CD4-positive, CD25-positive, alpha-beta regulatory T cell (primary cell): ENCODE measurements around the gene PKD1L1. TPM values are rescaled to one million over a fixed set of nuclear protein-coding genes. Genes with fewer than 3 reads are reported as not detected.
A peak's percentile ranks its signal among the peaks of the same experiment; 100 is the strongest.

Experiments
- ATAC-seq, 2 donors: fragments of 150-1000 bp; cut with Tn5 transposase; one replicate each; pipeline ENCODE4 v1.10.0; 2021; ENCODE audit warnings: low read depth in 2 of 2, moderate number of reproducible peaks in 2 of 2, moderate library complexity in 1 of 2
- DNase-seq, 3 donors: peaks; one replicate each; pipeline versions ENCODE4 v3.0.0 to v3.0.0-alpha.2; 2012 to 2022; ENCODE audit warnings: mixed read lengths in 1 of 3
- H3K27ac ChIP-seq: one replicate; pipeline ENCODE4 v1.7.0; 2013; ENCODE audit warnings: mild to moderate bottlenecking, low read length; ENCODE audit not compliant: insufficient read depth, poor library complexity, severe bottlenecking
- H3K27me3 ChIP-seq: one replicate; pipeline ENCODE4 v1.7.0; 2013; ENCODE audit warnings: low read length; ENCODE audit not compliant: control insufficient read depth, insufficient read depth
- H3K36me3 ChIP-seq: one replicate; pipeline ENCODE4 v1.7.0; 2013; ENCODE audit warnings: mild to moderate bottlenecking, low read length, moderate library complexity; ENCODE audit not compliant: control insufficient read depth, insufficient read depth
- H3K4me1 ChIP-seq: 2 replicates; pipeline ENCODE4 v1.7.0; 2013; ENCODE audit warnings: mild to moderate bottlenecking, low read length; ENCODE audit not compliant: insufficient read depth, control insufficient read depth, poor library complexity, severe bottlenecking
- H3K4me3 ChIP-seq: one replicate; pipeline ENCODE4 v1.7.0; 2013; ENCODE audit warnings: low read depth, mild to moderate bottlenecking, low read length, moderate library complexity
- H3K9me3 ChIP-seq, 2 experiments: 1 replicate in 1 of 2; 2 replicates in 1 of 2; pipeline ENCODE4 v1.7.0; 2013; ENCODE audit warnings: low read length in 2 of 2, mild to moderate bottlenecking in 1 of 2, moderate library complexity in 1 of 2; ENCODE audit not compliant: control insufficient read depth in 2 of 2
- H3K27ac Mint-ChIP-seq, 3 donors: one replicate each; pipeline ENCODE4 v1.8.0; 2020 to 2022; ENCODE audit warnings: mild to moderate bottlenecking in 3 of 3, mixed read lengths in 3 of 3, moderate library complexity in 2 of 3
- H3K27me3 Mint-ChIP-seq: one replicate; pipeline ENCODE4 v1.8.0; 2022; ENCODE audit warnings: mild to moderate bottlenecking, mixed read lengths
- H3K36me3 Mint-ChIP-seq: one replicate; pipeline ENCODE4 v1.8.0; 2020; ENCODE audit warnings: mixed read lengths
- H3K4me1 Mint-ChIP-seq, 4 donors: one replicate each; pipeline ENCODE4 v1.8.0; 2020 to 2022; ENCODE audit warnings: mixed read lengths in 4 of 4, mild to moderate bottlenecking in 1 of 4
- H3K4me3 Mint-ChIP-seq, 4 donors: one replicate each; pipeline ENCODE4 v1.8.0; 2020 to 2022; ENCODE audit warnings: mild to moderate bottlenecking in 4 of 4, mixed read lengths in 4 of 4, moderate library complexity in 3 of 4
- H3K9me3 Mint-ChIP-seq, 7 donors: one replicate each; pipeline ENCODE4 v1.8.0; 2020 to 2022; ENCODE audit warnings: mixed read lengths in 7 of 7, mild to moderate bottlenecking in 3 of 7, moderate library complexity in 2 of 7
- polyA plus RNA-seq, 4 donors: library from polyadenylated mRNA; unstranded; fragments of 300-500 nt; fragmentation: Illumina TruSeq; gene quantifications; one replicate each; pipeline ENCODE4 v1.2.3, GENCODE V29; 2021
- total RNA-seq: library from RNA; stranded (reverse); gene quantifications from one replicate; pipeline ENCODE4 v1.2.3, GENCODE V29; 2022

The PKD1L1 gene
- total and polyA plus RNA-seq, 5 donors from 2014 or later: 0.02 to 0.17 (median 0.06) TPM; not detected in 2

- H3K36me3 Mint-ChIP-seq: no peaks in the 10 kb centered on the region
- H3K27ac Mint-ChIP-seq: no peak overlapping the region
- H3K9me3 Mint-ChIP-seq: peaks cover 0 to 7% (median 0%) of the 10 kb centered on the region in 7 donors
- Histone ChIP-seq H3K9me3 (no peaks in the 10 kb centered on the region), H3K4me1 (no peaks in the 10 kb centered on the region), H3K27ac (no peak overlapping the region), H3K27me3 (no peaks in the 10 kb centered on the region), H3K36me3 (no peaks in the 10 kb centered on the region), H3K4me3 (no peak overlapping the region)
- H3K4me3 Mint-ChIP-seq: no peak overlapping the region
- ATAC-seq (no peak), DNase-seq (no peak)
- no peaks in the 10 kb centered on the region for H3K4me1 Mint-ChIP-seq
- peaks cover 4% of the 10 kb centered on the region for H3K27me3 Mint-ChIP-seq
These were observed 170.1 kb downstream of the PKD1L1 start for GRCh38 chr7:47778153-47778661.

- Histone ChIP-seq H3K4me3 (no peak overlapping the region), H3K27ac (no peak overlapping the region), H3K4me1 (no peaks in the 10 kb centered on the region), H3K9me3 (no peaks in the 10 kb centered on the region), H3K36me3 (no peaks in the 10 kb centered on the region), H3K27me3 (no peaks in the 10 kb centered on the region)
- no peak for DNase-seq
- Mint-ChIP-seq H3K9me3 (peaks cover 0 to 7% (median 0%) of the 10 kb centered on the region in 7 donors), H3K4me1 (no peaks in the 10 kb centered on the region), H3K4me3 (no peak overlapping the region), H3K27me3 (peaks cover 4% of the 10 kb centered on the region), H3K36me3 (no peaks in the 10 kb centered on the region), H3K27ac (no peak overlapping the region)
- no peak for ATAC-seq
These were observed 170.6 kb downstream of the PKD1L1 start for GRCh38 chr7:47777531-47778152.

GRCh38 chr7:47776335-47776734, 171.9 kb downstream of the PKD1L1 start:
- H3K27me3 ChIP-seq: no peaks in the 10 kb centered on the region
- Mint-ChIP-seq H3K9me3 (peaks cover 0 to 7% (median 0%) of the 10 kb centered on the region in 7 donors), H3K36me3 (no peaks in the 10 kb centered on the region), H3K27me3 (peaks cover 4% of the 10 kb centered on the region), H3K4me1 (no peaks in the 10 kb centered on the region), H3K27ac (no peak overlapping the region), H3K4me3 (no peak overlapping the region)
- no peaks in the 10 kb centered on the region for H3K36me3 ChIP-seq
- ATAC-seq: no peak
- H3K4me1 ChIP-seq: no peaks in the 10 kb centered on the region
- no peaks in the 10 kb centered on the region for H3K9me3 ChIP-seq
- no peak for DNase-seq
- no peak overlapping the region for H3K4me3 ChIP-seq
- no peak overlapping the region for H3K27ac ChIP-seq

GRCh38 chr7:47775238-47775637, 173.0 kb downstream of the PKD1L1 start:
- no peaks in the 10 kb centered on the region for H3K9me3 ChIP-seq
- no peak for DNase-seq
- H3K4me1 ChIP-seq: no peaks in the 10 kb centered on the region
- H3K36me3 Mint-ChIP-seq: no peaks in the 10 kb centered on the region
- H3K27me3 Mint-ChIP-seq: peaks cover 4% of the 10 kb centered on the region
- H3K36me3 ChIP-seq: no peaks in the 10 kb centered on the region
- H3K4me3 ChIP-seq: no peak overlapping the region
- no peak for ATAC-seq
- no peak overlapping the region for H3K4me3 Mint-ChIP-seq
- H3K27me3 ChIP-seq: no peaks in the 10 kb centered on the region
- H3K27ac ChIP-seq: no peak overlapping the region
- no peaks in the 10 kb centered on the region for H3K4me1 Mint-ChIP-seq
- H3K9me3 Mint-ChIP-seq: peaks cover 0 to 7% (median 0%) of the 10 kb centered on the region in 7 donors
- H3K27ac Mint-ChIP-seq: no peak overlapping the region

- no peak overlapping the region for H3K27ac Mint-ChIP-seq
- peaks cover 4% of the 10 kb centered on the region for H3K27me3 Mint-ChIP-seq
- H3K4me1 Mint-ChIP-seq: no peaks in the 10 kb centered on the region
- DNase-seq: no peak
- no peaks in the 10 kb centered on the region for H3K36me3 Mint-ChIP-seq
- no peak for ATAC-seq
- Histone ChIP-seq H3K27me3 (no peaks in the 10 kb centered on the region), H3K4me1 (no peaks in the 10 kb centered on the region), H3K4me3 (no peak overlapping the region), H3K9me3 (no peaks in the 10 kb centered on the region), H3K27ac (no peak overlapping the region), H3K36me3 (no peaks in the 10 kb centered on the region)
- no peak overlapping the region for H3K4me3 Mint-ChIP-seq
- H3K9me3 Mint-ChIP-seq: peaks cover 0 to 6% (median 4%) of the 10 kb centered on the region in 7 donors
These were observed 175.8 kb downstream of the PKD1L1 start for GRCh38 chr7:47772492-47772891.

- Histone ChIP-seq H3K36me3 (no peaks in the 10 kb centered on the region), H3K4me1 (no peaks in the 10 kb centered on the region), H3K27ac (no peak overlapping the region), H3K27me3 (no peaks in the 10 kb centered on the region), H3K4me3 (no peak overlapping the region), H3K9me3 (no peaks in the 10 kb centered on the region)
- Mint-ChIP-seq H3K27ac (peak overlapping the region in 1 of 3 donors; percentile 69), H3K4me1 (no peaks in the 10 kb centered on the region), H3K27me3 (peaks cover 4% of the 10 kb centered on the region), H3K36me3 (no peaks in the 10 kb centered on the region), H3K9me3 (peaks cover 0 to 6% (median 4%) of the 10 kb centered on the region in 7 donors), H3K4me3 (no peak overlapping the region)
- no peak for ATAC-seq
- no peak for DNase-seq
These were observed 176.3 kb downstream of the PKD1L1 start for GRCh38 chr7:47771990-47772360.

GRCh38 chr7:47771336-47771989, 176.8 kb downstream of the PKD1L1 start:
- Histone ChIP-seq H3K27ac (no peak overlapping the region), H3K4me3 (no peak overlapping the region), H3K9me3 (no peaks in the 10 kb centered on the region), H3K36me3 (no peaks in the 10 kb centered on the region), H3K4me1 (no peaks in the 10 kb centered on the region), H3K27me3 (no peaks in the 10 kb centered on the region)
- no peaks in the 10 kb centered on the region for H3K36me3 Mint-ChIP-seq
- peaks cover 0 to 6% (median 4%) of the 10 kb centered on the region in 7 donors for H3K9me3 Mint-ChIP-seq
- H3K4me1 Mint-ChIP-seq: no peaks in the 10 kb centered on the region
- DNase-seq (no peak), ATAC-seq (no peak)
- H3K4me3 Mint-ChIP-seq: no peak overlapping the region
- H3K27me3 Mint-ChIP-seq: peaks cover 4% of the 10 kb centered on the region
- H3K27ac Mint-ChIP-seq: peak overlapping the region in 1 of 3 donors; percentile 69

GRCh38 chr7:47766126-47766525, 182.1 kb downstream of the PKD1L1 start:
- H3K4me1 Mint-ChIP-seq: no peaks in the 10 kb centered on the region
- no peaks in the 10 kb centered on the region for H3K36me3 Mint-ChIP-seq
- Histone ChIP-seq H3K27me3 (no peaks in the 10 kb centered on the region), H3K9me3 (no peaks in the 10 kb centered on the region), H3K4me1 (no peaks in the 10 kb centered on the region), H3K36me3 (no peaks in the 10 kb centered on the region), H3K4me3 (no peak overlapping the region), H3K27ac (no peak overlapping the region)
- no peak for ATAC-seq
- H3K9me3 Mint-ChIP-seq: peaks cover 0 to 8% (median 6%) of the 10 kb centered on the region in 7 donors
- DNase-seq: no peak
- no peak overlapping the region for H3K4me3 Mint-ChIP-seq
- peaks cover 6% of the 10 kb centered on the region for H3K27me3 Mint-ChIP-seq
- no peak overlapping the region for H3K27ac Mint-ChIP-seq
